Thoracic aorta (tissue), 2 donors: Measurements from ENCODE around the gene NCBP2. TPM values are rescaled to one million over a fixed set of nuclear protein-coding genes. Genes with fewer than 3 reads are reported as not detected.

Experiments used
- ATAC-seq: fragments of 150-250 bp; one replicate; pipeline ENCODE4 v1.8.0; 2017; ENCODE audit warnings: low read depth; ENCODE audit not compliant: insufficient number of reproducible peaks, low FRiP score
- DNase-seq: peaks from one replicate; pipeline ENCODE4 v3.0.0-alpha.2; 2020; ENCODE audit warnings: low spot score
- H3K27ac ChIP-seq, 2 donors: fragments of 200-600 bp; sonication (generic); 1 replicate in 1 of 2; 2 replicates in 1 of 2; pipeline ENCODE4 v1.5.1; 2016; ENCODE audit warnings: mild to moderate bottlenecking in 2 of 2, moderate library complexity in 2 of 2
- H3K27me3 ChIP-seq: fragments of 200-600 bp; sonication (generic); replicated peaks from 2 replicates; pipeline ENCODE4 v1.6.0; 2016; ENCODE audit warnings: mild to moderate bottlenecking; ENCODE audit not compliant: insufficient read depth
- H3K36me3 ChIP-seq: fragments of 200-600 bp; sonication (generic); one replicate; pipeline ENCODE4 v1.5.1; 2016
- H3K4me1 ChIP-seq, 2 donors: fragments of 200-600 bp; sonication (generic); 1 replicate in 1 of 2; 2 replicates in 1 of 2; pipeline versions ENCODE4 v1.5.1 to v1.6.0; 2016; ENCODE audit warnings: low read depth in 2 of 2, mild to moderate bottlenecking in 1 of 2; ENCODE audit not compliant: control insufficient read depth in 1 of 2
- H3K4me3 ChIP-seq: fragments of 200-600 bp; sonication (generic); 2 replicates; pipeline ENCODE4 v1.5.1; 2016; ENCODE audit warnings: mild to moderate bottlenecking
- H3K9me3 ChIP-seq: fragments of 200-600 bp; sonication (generic); 2 replicates; pipeline ENCODE4 v1.5.1; 2016
- total RNA-seq, 2 donors: library from RNA; depleted of rRNA; stranded (reverse); fragments of >200 nt; gene quantifications; one replicate each; pipeline versions ENCODE4 v1.1.0 to v1.2.3, GENCODE V29; 2016
- TF ChIP-seq, protein P1 (sequence below): fragments of 200-600 bp; sonication (generic); IDR thresholded peaks from one replicate; pipeline ENCODE4 v1.5.1; 2019; ENCODE audit warnings: antibody characterized with exemption

The NCBP2 gene
- 10 to 100 TPM; 26.5 to 44.1 TPM for total RNA-seq

GRCh38 chr3:196942226-196942914, at the start of gene NCBP2:
Gene NCBP2 (minus strand): TSS chr3:196942528. CDS start chr3:196942503, 25 bp downstream.
- peaks cover 13% of the 10 kb centered on the region for H3K36me3 ChIP-seq

DNA sequence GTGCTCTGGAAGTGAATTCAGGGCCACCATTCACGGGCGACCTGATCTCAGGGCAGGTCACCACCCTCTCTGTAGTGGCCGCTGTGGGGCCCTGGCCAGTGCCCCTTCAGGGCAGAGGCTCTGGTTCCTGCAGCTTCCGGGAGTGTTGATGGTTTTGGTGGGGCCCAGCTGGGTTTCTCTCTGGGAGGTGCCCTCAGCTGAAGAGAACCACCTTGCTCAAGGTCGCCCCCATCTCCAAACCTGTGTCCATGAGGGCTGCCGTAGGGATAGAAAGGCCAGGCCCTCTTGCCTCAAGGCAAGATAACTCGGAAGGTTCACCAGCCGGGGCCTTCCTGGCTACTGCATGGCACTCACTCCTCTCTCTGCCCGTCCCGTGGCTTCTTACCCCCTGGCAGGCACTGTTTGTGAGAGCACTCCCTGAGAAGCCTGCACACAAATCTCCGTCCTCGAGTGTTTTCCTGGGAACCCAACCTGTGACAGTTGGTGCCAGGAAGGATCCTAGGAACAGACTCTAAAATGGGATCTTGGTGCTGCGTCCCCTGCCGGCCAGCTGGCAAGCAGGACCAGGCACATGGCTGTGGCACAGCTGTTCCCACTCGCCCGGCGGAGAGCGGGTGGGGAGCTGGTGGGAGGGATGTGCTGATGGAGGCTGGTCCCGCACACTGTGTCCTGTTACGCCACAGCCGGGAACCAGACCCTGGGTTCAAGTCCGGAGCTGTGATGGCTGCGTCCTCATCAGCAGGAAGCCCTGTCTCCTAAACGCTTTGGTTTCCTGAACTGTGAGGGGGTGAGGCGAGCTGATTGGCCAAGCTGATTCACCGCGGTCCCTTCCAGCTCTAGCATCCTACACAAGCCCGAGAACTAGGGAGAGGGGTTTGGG, 49.5 kb upstream of the NCBP2 start:
- H3K4me1 ChIP-seq = no peaks in the 10 kb centered on the region
- H3K27ac ChIP-seq = no peak overlapping the region
- no peaks in the 10 kb centered on the region for H3K9me3 ChIP-seq
- H3K4me3 ChIP-seq = no peak overlapping the region
- H3K36me3 ChIP-seq = no peaks in the 10 kb centered on the region
- ATAC-seq (no peak), DNase-seq (no peak)
- no peaks in the 10 kb centered on the region for H3K27me3 ChIP-seq
- TF ChIP-seq, protein P1, sequence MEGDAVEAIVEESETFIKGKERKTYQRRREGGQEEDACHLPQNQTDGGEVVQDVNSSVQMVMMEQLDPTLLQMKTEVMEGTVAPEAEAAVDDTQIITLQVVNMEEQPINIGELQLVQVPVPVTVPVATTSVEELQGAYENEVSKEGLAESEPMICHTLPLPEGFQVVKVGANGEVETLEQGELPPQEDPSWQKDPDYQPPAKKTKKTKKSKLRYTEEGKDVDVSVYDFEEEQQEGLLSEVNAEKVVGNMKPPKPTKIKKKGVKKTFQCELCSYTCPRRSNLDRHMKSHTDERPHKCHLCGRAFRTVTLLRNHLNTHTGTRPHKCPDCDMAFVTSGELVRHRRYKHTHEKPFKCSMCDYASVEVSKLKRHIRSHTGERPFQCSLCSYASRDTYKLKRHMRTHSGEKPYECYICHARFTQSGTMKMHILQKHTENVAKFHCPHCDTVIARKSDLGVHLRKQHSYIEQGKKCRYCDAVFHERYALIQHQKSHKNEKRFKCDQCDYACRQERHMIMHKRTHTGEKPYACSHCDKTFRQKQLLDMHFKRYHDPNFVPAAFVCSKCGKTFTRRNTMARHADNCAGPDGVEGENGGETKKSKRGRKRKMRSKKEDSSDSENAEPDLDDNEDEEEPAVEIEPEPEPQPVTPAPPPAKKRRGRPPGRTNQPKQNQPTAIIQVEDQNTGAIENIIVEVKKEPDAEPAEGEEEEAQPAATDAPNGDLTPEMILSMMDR = no peak

More at GRCh38 chr3:196942226-196942914, at the start of gene NCBP2:
- H3K27me3 ChIP-seq = no peaks in the 10 kb centered on the region
- DNase-seq (peak; percentile 96), ATAC-seq (peak; percentile 91)
- H3K27ac ChIP-seq = peak within 1 kb of the TSS; percentile 78 to 91
- TF ChIP-seq, protein P1 = peak; percentile 46
- H3K4me1 ChIP-seq = peaks cover 14 to 31% of the 10 kb centered on the region in 2 donors
- H3K9me3 ChIP-seq = no peaks in the 10 kb centered on the region
- peak within 1 kb of the TSS; percentile 76 for H3K4me3 ChIP-seq

DNA sequence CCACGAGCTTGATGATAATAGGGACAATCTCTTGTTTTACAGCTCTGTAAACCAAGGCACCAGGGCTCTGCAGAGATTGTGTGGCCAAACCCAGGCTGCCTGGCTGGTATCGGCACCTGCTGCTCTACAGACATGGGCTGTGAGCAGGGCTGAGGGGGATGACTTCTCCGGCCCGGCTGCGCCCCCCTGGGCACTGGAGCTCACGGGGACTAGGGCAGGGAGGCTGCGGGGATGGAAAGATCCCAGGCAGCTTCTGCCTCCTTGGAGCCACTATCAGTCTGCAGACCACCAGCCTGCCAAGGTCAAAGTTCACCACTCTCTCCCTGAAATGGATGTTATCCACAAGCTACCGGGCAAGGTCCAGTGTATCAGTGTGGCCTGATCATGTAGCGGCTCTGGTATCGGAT, 48.3 kb upstream of the NCBP2 start:
- ATAC-seq (no peak), DNase-seq (no peak)
- no peaks in the 10 kb centered on the region for H3K9me3 ChIP-seq
- no peaks in the 10 kb centered on the region for H3K4me1 ChIP-seq
- H3K36me3 ChIP-seq = no peaks in the 10 kb centered on the region
- TF ChIP-seq, protein P1 = no peak
- no peaks in the 10 kb centered on the region for H3K27me3 ChIP-seq
- H3K4me3 ChIP-seq = no peak overlapping the region
- no peak overlapping the region for H3K27ac ChIP-seq

DNA sequence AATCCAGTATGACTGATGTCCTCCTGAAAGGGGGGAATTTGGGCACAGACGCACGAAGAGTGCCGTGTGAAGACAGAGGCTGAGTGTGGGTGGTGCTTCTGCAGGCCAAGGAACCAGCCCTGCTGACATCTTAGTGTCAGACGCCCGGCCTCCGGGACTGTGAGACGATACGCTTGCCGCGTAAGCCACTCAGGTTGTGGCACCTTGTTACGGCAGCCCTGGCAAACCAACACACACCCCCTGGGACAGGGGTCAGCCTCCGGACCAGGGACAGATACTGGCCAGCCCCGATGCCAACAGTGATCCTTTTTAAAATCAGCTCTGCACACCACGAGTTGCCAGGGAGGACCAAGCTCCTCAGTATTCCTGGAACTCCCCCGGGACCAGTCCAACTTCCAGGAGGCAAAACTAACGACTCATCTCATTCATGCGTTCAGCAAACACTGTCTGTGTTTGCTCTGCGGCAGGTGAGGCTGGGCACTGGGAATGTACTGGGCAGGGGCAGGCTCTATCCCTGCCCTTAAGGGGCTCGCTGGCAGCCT, 47.5 kb upstream of the NCBP2 start:
- Histone ChIP-seq H3K27ac (no peak overlapping the region), H3K36me3 (no peaks in the 10 kb centered on the region), H3K27me3 (no peaks in the 10 kb centered on the region), H3K4me3 (no peak overlapping the region), H3K9me3 (no peaks in the 10 kb centered on the region), H3K4me1 (no peaks in the 10 kb centered on the region)
- no peak for ATAC-seq
- DNase-seq = no peak
- TF ChIP-seq, protein P1 = no peak
